GM19239 (cell line): Measurements from ENCODE around the gene SOX5.
"Not testable (repeated sequence)": the region's sequence is repeated elsewhere in the genome, so short reads cannot be mapped to it uniquely, and the experiment has no call there.

Experiments used
- DNase-seq: peaks from one replicate; pipeline ENCODE4 v3.0.0; 2011; ENCODE audit warnings: low spot score; ENCODE audit not compliant: insufficient read length
- FAIRE-seq: peaks from 2 replicates; lab custom pipeline; 2011; peaks lifted over from hg19 to GRCh38; lab: Jason Lieb, UNC

The SOX5 gene

GRCh38 chr12:23767834-23768233 lies 181.6 kb downstream of the SOX5 start:
- FAIRE-seq (no peak), DNase-seq (no peak)

- no peak for DNase-seq
- FAIRE-seq, result no peak
Measured at GRCh38 chr12:23763724-23764123, 185.7 kb downstream of the SOX5 start.

- DNase-seq (no peak), FAIRE-seq (no peak)
Measured at GRCh38 chr12:23760495-23760894, 189.0 kb downstream of the SOX5 start.

- DNase-seq (no peak), FAIRE-seq (no peak)
Measured at GRCh38 chr12:23758608-23759007, 190.9 kb downstream of the SOX5 start.

GRCh38 chr12:23757541-23757962 lies 191.9 kb downstream of the SOX5 start:
- DNase-seq (no peak), FAIRE-seq (no peak)

GRCh38 chr12:23756416-23756815 lies 193.1 kb downstream of the SOX5 start:
- DNase-seq (no peak), FAIRE-seq (no peak)

GRCh38 chr12:23753628-23754365 lies 195.7 kb downstream of the SOX5 start:
- no peak for FAIRE-seq
- DNase-seq, result no peak

- no peak for FAIRE-seq
- DNase-seq, result no peak
Measured at GRCh38 chr12:23752245-23752644, 197.2 kb downstream of the SOX5 start.

- FAIRE-seq, result no peak
- DNase-seq, result no peak
Measured at GRCh38 chr12:23751641-23752040, 197.8 kb downstream of the SOX5 start.

- FAIRE-seq, result no peak
- no peak for DNase-seq
Measured at GRCh38 chr12:23750923-23751322, 198.5 kb downstream of the SOX5 start.

GRCh38 chr12:23744696-23745095 lies 204.8 kb downstream of the SOX5 start:
- FAIRE-seq (no peak), DNase-seq (no peak)

GRCh38 chr12:23742574-23742973 lies 206.9 kb downstream of the SOX5 start:
- DNase-seq (no peak), FAIRE-seq (no peak)

GRCh38 chr12:23731493-23731892 lies 218.0 kb downstream of the SOX5 start:
- no peak for FAIRE-seq
- DNase-seq, result no peak

GRCh38 chr12:23731035-23731434 lies 218.4 kb downstream of the SOX5 start:
- FAIRE-seq, result no peak

GRCh38 chr12:23729359-23729758 lies 220.1 kb downstream of the SOX5 start:
- FAIRE-seq, result no peak

More at GRCh38 chr12:23731035-23731434, 218.4 kb downstream of the SOX5 start:
- no peak for DNase-seq

GRCh38 chr12:23726646-23727045 lies 222.8 kb downstream of the SOX5 start:
- DNase-seq (no peak), FAIRE-seq (no peak)

More at GRCh38 chr12:23729359-23729758, 220.1 kb downstream of the SOX5 start:
- no peak for DNase-seq

GRCh38 chr12:23722655-23723054 lies 226.8 kb downstream of the SOX5 start:
- DNase-seq (no peak), FAIRE-seq (no peak)

- DNase-seq, result no peak
- FAIRE-seq, result no peak
Measured at GRCh38 chr12:23721268-23721667, 228.2 kb downstream of the SOX5 start.

GRCh38 chr12:23719493-23719892 lies 230.0 kb downstream of the SOX5 start:
- DNase-seq (no peak), FAIRE-seq (no peak)

- not testable (repeated sequence) for FAIRE-seq, DNase-seq
Measured at GRCh38 chr12:23710361-23710760, 239.1 kb downstream of the SOX5 start.

GRCh38 chr12:23708185-23708837 lies 241.2 kb downstream of the SOX5 start:
- no peak for FAIRE-seq
- no peak for DNase-seq

- no peak for DNase-seq
- no peak for FAIRE-seq
Measured at GRCh38 chr12:23707270-23707669, 242.2 kb downstream of the SOX5 start.
